Left lung (tissue), 14 donors: ENCODE results near the gene SLC6A13. TPM values are rescaled to one million over a fixed set of nuclear protein-coding genes. Genes with fewer than 3 reads are reported as not detected.
"Not testable (repeated sequence)": the region's sequence is repeated elsewhere in the genome, so short reads cannot be mapped to it uniquely, and the experiment has no call there.

ENCODE experiments used
- ATAC-seq: fragments of 200-7000 bp; cut with Tn5 transposase; one replicate; pipeline ENCODE4 v1.9.1; 2020; ENCODE audit warnings: moderate library complexity
- DNase-seq, 4 donors: peaks; one replicate each; pipeline ENCODE4 v3.0.0-alpha.2; 2013 to 2020
- H3K27ac ChIP-seq, 2 donors: fragments of 200-600 bp; sonication (generic) in 1 of 2; one replicate each; pipeline versions ENCODE4 v1.5.0 to v1.8.0; 2020 to 2021
- H3K27me3 ChIP-seq, 2 donors: fragments of 200-600 bp; sonication (generic) in 1 of 2; one replicate each; pipeline versions ENCODE4 v1.5.0 to v1.8.0; 2020 to 2021
- H3K36me3 ChIP-seq, 2 donors: fragments of 200-600 bp; sonication (generic) in 1 of 2; one replicate each; pipeline versions ENCODE4 v1.5.0 to v1.8.0; 2020 to 2021
- H3K4me1 ChIP-seq, 2 donors: fragments of 200-600 bp; one replicate each; pipeline ENCODE4 v1.8.0; 2021
- H3K4me3 ChIP-seq, 2 donors: fragments of 200-600 bp; sonication (generic) in 1 of 2; one replicate each; pipeline versions ENCODE4 v1.5.0 to v1.8.0; 2020 to 2021; ENCODE audit warnings: mild to moderate bottlenecking in 1 of 2
- H3K9me3 ChIP-seq, 2 donors: fragments of 200-600 bp; sonication (generic) in 1 of 2; one replicate each; pipeline versions ENCODE4 v1.5.0 to v1.8.0; 2020 to 2021
- intact Hi-C, 2 donors: fragments of 100-400 bp; cut with DNase I; formaldehyde crosslinking; loops; one replicate each; pipeline versions ENCODE4 v1.11.2 to v1.14.2; 2022
- long read RNA-seq, 12 donors: library from polyadenylated mRNA in 2 of 12; unstranded in 2 of 12; transcript quantifications; one replicate each; pipeline ENCODE4 v2.0.0 and lab custom pipeline, GENCODE V29; 2019 to 2026
- polyA plus RNA-seq, 6 donors: library from polyadenylated mRNA; unstranded; fragments of 120-200 nt; gene quantifications; one replicate each; pipeline ENCODE4 v1.2.1, GENCODE V29; 2013; ENCODE audit not compliant: insufficient read length in 6 of 6
- total RNA-seq, 2 donors: library from RNA; stranded (reverse); fragmentation: NEBNext Ultra II Directional; extraction: Animal tissue kit (Norgen Biotek cat#: 25700); gene quantifications; one replicate each; pipeline ENCODE4 v1.2.1, GENCODE V29; 2021
- TF ChIP-seq, protein P1 (sequence below), 2 donors: fragments of 200-600 bp; sonication (generic) in 1 of 2; IDR thresholded peaks; one replicate each; pipeline versions ENCODE4 v1.5.0 to v1.8.0; 2021; ENCODE audit warnings: antibody characterized with exemption in 2 of 2
- donor health status: DM: no; HTN: yes; CAD: no.
- donor health status: DM: no; HTN: no; CAD: no.

The SLC6A13 gene
- total RNA-seq (1 to 10 TPM in 1 of 2 donors, under 1 TPM in 1; 0.79 to 2.8 TPM), polyA plus RNA-seq (1 to 10 TPM; 1.9 to 4.1 (median 2.5) TPM)
- long read RNA-seq, donor 1, partial matches to known transcripts = 0 of 2 reads
- long read RNA-seq, donor 1, other reads (novel, unspliced or antisense) = 0 of 2 reads
- long read RNA-seq, donor 2 = 0 reads
- long read RNA-seq, donor 3 = 0 reads
- long read RNA-seq, donor 4, partial matches to known transcripts = 1 of 3 reads
- long read RNA-seq, donor 4, other reads (novel, unspliced or antisense) = 0 of 3 reads
- long read RNA-seq, donor 5, partial matches to known transcripts = 0 of 2 reads
- long read RNA-seq, donor 5, other reads (novel, unspliced or antisense) = 0 of 2 reads
- long read RNA-seq, donor 6 = 0 reads
- long read RNA-seq, donor 7 = 0 reads
- long read RNA-seq, donor 8, partial matches to known transcripts = 0 of 2 reads
- long read RNA-seq, donor 8, other reads (novel, unspliced or antisense) = 0 of 2 reads
- long read RNA-seq, donor 9 = 0 reads
- long read RNA-seq, donor 10 = 0 reads
- long read RNA-seq, donor 11, partial matches to known transcripts = 5 of 10 reads
- long read RNA-seq, donor 11, other reads (novel, unspliced or antisense) = 0 of 10 reads
- long read RNA-seq, donor 12, partial matches to known transcripts = 0 of 1 reads
- long read RNA-seq, donor 12, other reads (novel, unspliced or antisense) = 0 of 1 reads

DNA sequence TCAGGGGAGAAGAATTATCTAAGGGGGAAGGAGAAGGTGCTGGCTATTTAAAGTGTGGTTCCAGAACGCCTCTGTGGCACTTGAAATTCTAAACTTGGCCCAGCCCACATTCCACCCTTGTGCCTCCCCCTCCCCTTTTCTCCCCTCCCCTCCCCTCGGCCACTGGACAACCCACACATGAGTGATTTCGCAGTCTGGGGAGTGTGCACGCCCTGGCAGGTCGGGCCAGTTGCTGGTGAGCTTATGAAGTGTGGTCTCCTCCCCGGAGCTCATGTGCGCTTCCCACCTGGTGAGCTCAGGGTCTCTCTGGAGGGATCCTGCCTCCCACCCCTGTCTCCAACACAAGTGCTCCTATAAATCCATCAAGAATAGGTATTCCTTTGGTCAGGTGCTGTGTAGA is at the start of gene SLC6A13:
TSS of gene SLC6A13 (minus strand) at position 20 of the 400 bp plus-strand sequence. CDS start 2,784 bp downstream, outside the sequence.
- H3K27ac ChIP-seq = no peak within 1 kb of the TSS
- H3K4me3 ChIP-seq = no peak within 1 kb of the TSS
- no peaks in the 10 kb centered on the region for H3K36me3 ChIP-seq
- H3K9me3 ChIP-seq = no peaks in the 10 kb centered on the region
- TF ChIP-seq, protein P1, sequence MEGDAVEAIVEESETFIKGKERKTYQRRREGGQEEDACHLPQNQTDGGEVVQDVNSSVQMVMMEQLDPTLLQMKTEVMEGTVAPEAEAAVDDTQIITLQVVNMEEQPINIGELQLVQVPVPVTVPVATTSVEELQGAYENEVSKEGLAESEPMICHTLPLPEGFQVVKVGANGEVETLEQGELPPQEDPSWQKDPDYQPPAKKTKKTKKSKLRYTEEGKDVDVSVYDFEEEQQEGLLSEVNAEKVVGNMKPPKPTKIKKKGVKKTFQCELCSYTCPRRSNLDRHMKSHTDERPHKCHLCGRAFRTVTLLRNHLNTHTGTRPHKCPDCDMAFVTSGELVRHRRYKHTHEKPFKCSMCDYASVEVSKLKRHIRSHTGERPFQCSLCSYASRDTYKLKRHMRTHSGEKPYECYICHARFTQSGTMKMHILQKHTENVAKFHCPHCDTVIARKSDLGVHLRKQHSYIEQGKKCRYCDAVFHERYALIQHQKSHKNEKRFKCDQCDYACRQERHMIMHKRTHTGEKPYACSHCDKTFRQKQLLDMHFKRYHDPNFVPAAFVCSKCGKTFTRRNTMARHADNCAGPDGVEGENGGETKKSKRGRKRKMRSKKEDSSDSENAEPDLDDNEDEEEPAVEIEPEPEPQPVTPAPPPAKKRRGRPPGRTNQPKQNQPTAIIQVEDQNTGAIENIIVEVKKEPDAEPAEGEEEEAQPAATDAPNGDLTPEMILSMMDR (IDR thresholded peaks at IDR 0.05) = no peak
- peaks cover 0 to 87% of the 10 kb centered on the region in 2 donors for H3K27me3 ChIP-seq
- DNase-seq (peak in 2 of 4 donors; percentile 44 to 61), ATAC-seq (peak; percentile 94)
- no peaks in the 10 kb centered on the region for H3K4me1 ChIP-seq
- intact Hi-C loops = no loop called here

DNA sequence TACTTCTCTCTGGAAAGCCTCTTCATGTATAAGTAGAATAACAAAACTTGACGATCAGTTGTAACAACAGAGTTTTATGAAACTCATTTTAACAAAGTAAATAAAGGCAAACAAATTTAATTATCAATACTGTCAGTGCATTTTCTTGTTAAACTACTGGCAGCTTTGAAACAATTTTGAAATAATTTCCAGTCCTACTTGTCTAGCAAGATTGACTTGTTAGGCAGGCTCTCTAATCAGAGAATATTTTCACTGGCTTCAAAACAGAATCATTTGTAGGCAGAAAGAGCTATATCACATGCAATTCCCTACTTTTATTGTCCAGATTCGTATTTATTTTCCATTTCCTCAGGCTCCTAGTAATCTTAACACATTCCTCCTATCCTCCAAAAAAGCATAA is 45.9 kb upstream of the SLC6A13 start:
- TF ChIP-seq, protein P1 (IDR thresholded peaks at IDR 0.05) = no peak
- intact Hi-C loops = no loop called here
- no peaks in the 10 kb centered on the region for H3K27me3 ChIP-seq
- peak in 1 of 4 donors; percentile 18 for DNase-seq
- no peaks in the 10 kb centered on the region for H3K9me3 ChIP-seq
- H3K36me3 ChIP-seq = peaks cover 0 to 100% of the 10 kb centered on the region in 2 donors
- H3K4me1 ChIP-seq = no peaks in the 10 kb centered on the region
- no peak for ATAC-seq
- no peak overlapping the region for H3K27ac ChIP-seq
- no peak overlapping the region for H3K4me3 ChIP-seq

DNA sequence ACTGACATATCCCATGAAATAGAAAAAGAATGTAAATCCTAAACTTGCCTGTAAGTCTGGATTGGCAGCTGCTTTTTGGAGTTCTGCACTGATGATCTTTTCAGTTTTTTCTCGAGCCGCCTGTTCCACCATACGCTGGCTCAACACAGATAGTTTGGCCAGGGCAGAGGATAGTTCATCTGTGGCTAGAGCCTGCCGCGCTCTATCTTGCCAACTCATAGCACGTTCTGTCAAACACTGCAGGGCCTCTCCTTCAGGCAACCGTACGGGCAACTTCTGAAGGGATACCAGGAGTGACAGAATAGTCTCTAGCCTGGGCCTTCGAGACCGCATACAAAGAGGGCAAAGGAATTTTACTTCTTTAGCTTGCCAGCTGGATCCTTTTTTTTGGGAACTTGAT is 44.8 kb upstream of the SLC6A13 start:
- DNase-seq (no peak), ATAC-seq (no peak)
- Histone ChIP-seq H3K4me3 (no peak overlapping the region), H3K36me3 (peaks cover 0 to 99% of the 10 kb centered on the region in 2 donors), H3K27me3 (no peaks in the 10 kb centered on the region), H3K9me3 (no peaks in the 10 kb centered on the region), H3K4me1 (no peaks in the 10 kb centered on the region), H3K27ac (no peak overlapping the region)
- TF ChIP-seq, protein P1 (IDR thresholded peaks at IDR 0.05) = no peak
- intact Hi-C loops = no loop called here

DNA sequence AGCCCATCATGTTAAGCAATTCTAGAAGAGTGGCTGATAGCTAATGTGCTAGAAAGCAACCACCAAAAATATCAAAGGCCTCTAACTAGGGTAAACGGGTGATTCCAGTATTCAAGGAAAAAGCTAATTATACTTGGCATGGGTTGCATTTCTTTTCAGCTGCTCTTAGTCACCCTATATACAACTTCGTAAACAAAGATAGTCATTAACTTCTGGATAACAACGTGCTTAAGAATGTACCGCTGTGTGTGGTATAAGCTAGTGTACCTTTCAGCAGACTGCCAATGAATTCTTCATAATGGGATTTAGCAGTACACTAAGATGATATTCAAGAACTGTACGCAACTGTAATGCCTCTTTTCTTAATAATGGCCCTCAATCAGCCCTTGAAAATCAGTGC is 42.2 kb upstream of the SLC6A13 start:
- peak in 1 of 4 donors; percentile 17 for DNase-seq
- Histone ChIP-seq H3K36me3 (peaks cover 0 to 86% of the 10 kb centered on the region in 2 donors), H3K27ac (no peak overlapping the region), H3K27me3 (no peaks in the 10 kb centered on the region), H3K9me3 (no peaks in the 10 kb centered on the region), H3K4me3 (no peak overlapping the region), H3K4me1 (no peaks in the 10 kb centered on the region)
- intact Hi-C loops = no loop called here
- TF ChIP-seq, protein P1 (IDR thresholded peaks at IDR 0.05) = no peak
- ATAC-seq = no peak

DNA sequence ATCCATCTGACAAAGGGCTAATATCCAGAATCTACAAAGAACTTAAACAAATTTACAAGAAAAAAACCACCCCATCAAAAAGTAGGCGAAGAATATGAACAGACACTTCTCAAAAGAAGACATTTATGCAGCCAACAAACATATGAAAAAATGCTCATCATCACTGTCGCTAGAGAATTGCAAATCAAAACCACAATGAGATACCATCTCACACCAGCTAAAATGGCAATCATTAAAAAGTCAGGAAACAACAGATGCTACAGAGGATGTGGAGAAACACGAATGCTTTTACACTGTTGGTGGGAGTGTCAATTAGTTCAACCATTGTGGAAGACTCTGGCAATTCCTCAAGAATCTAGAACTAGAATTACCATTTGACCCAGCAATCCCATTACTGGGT is 40.1 kb upstream of the SLC6A13 start:
- H3K9me3 ChIP-seq, DNase-seq, ATAC-seq, H3K4me1 ChIP-seq, intact Hi-C loops, H3K27ac ChIP-seq, H3K4me3 ChIP-seq, H3K27me3 ChIP-seq: not testable (repeated sequence)
- H3K36me3 ChIP-seq = peaks cover 0 to 86% of the 10 kb centered on the region in 2 donors

DNA sequence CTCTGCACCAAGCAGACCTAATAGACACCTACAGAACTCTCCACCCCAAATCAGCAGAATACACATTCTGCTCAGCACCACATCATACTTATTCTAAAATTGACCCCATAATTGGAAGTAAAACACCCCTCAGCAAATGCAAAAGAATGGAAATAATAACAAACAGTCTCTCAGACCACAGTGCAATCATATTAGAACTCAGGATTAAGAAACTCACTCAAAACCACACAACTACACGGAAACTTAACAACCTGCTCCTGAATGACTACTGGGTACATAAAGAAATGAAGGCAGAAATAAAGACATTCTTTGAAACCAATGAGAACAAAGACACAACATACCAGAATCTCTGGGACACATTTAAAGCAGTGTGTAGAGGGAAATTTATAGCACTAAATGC is 37.5 kb upstream of the SLC6A13 start:
- H3K27ac ChIP-seq, H3K4me3 ChIP-seq, H3K4me1 ChIP-seq, intact Hi-C loops, H3K27me3 ChIP-seq, DNase-seq, ATAC-seq, H3K9me3 ChIP-seq: not testable (repeated sequence)
- H3K36me3 ChIP-seq = peaks cover 0 to 86% of the 10 kb centered on the region in 2 donors

DNA sequence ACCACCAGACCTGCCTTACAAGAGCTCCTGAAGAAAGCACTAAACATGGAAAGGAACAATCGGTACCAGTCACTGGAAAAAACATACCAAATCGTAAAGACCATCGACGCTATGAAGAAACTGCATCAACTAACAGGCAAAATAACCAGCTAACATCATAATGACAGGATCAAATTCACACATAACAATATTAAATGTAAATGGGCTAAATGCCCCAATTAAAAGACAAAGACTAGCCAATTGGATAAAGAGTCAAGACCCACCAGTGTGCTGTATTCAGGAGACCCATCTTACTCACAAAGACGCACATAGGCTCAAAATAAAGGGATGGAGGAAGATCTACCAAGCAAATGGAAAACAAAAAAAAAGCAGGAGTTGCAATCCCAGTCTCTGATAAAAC is 36.9 kb upstream of the SLC6A13 start:
- ATAC-seq, H3K9me3 ChIP-seq, H3K27ac ChIP-seq, DNase-seq, H3K4me1 ChIP-seq, H3K27me3 ChIP-seq, intact Hi-C loops, H3K4me3 ChIP-seq: not testable (repeated sequence)
- peaks cover 0 to 86% of the 10 kb centered on the region in 2 donors for H3K36me3 ChIP-seq

DNA sequence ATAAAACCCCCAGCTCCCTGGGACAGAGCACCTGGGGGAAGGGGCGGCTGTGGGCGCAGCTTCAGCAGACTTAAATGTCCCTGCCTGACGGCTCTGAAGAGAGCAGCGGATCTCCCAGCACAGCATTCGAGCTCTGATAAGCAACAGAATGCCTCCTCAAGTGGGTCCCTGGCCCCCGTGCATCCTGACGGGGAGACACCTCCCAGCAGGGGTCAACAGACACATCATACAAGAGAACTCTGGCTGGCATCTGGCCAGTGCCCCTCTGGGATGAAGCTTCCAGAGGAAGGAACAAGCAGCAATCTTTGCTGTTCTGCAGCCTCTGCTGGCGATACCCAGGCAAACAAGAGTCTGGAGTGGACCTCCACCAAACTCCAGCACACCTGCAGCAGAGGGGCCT is 35.4 kb upstream of the SLC6A13 start:
- intact Hi-C loops, H3K4me3 ChIP-seq, H3K9me3 ChIP-seq, H3K27me3 ChIP-seq, H3K4me1 ChIP-seq, H3K27ac ChIP-seq, ATAC-seq: not testable (repeated sequence)
- peaks cover 0 to 86% of the 10 kb centered on the region in 2 donors for H3K36me3 ChIP-seq
- DNase-seq = peak in 1 of 4 donors; percentile 51
